CD14-positive monocyte (primary cell): ENCODE data around the gene TFR2. TPM values are rescaled to one million over a fixed set of nuclear protein-coding genes. Genes with fewer than 3 reads are reported as not detected.
A peak's percentile ranks its signal among the peaks of the same experiment; 100 is the strongest.

Experiments used
- DNase-seq, 3 donors: peaks; one replicate each; pipeline ENCODE4 v3.0.0-alpha.2; 2011 to 2022
- H2AFZ ChIP-seq: 2 replicates; pipeline ENCODE4 v1.6.0; 2012; ENCODE audit warnings: mild to moderate bottlenecking, low read depth, low read length, inconsistent platforms; ENCODE audit not compliant: insufficient read depth, poor library complexity, severe bottlenecking
- H3K27ac ChIP-seq, 2 donors: 1 replicate in 1 of 2; 2 replicates in 1 of 2; pipeline ENCODE4 v1.5.1; 2012 to 2013; ENCODE audit warnings: low read length in 2 of 2, control low read depth in 1 of 2, inconsistent platforms in 1 of 2, low read depth in 1 of 2, mild to moderate bottlenecking in 1 of 2
- H3K27me3 ChIP-seq, 2 donors: one replicate each; pipeline versions ENCODE4 v1.6.0 to v1.6.1; 2011 to 2013; ENCODE audit warnings: low read length in 2 of 2; ENCODE audit not compliant: control insufficient read depth in 2 of 2, insufficient read depth in 2 of 2
- H3K36me3 ChIP-seq, 2 donors: replicated peaks in 1 of 2; 1 replicate in 1 of 2; 2 replicates in 1 of 2; pipeline versions ENCODE4 v1.5.1 to v1.6.1; 2012 to 2013; ENCODE audit warnings: low read length in 2 of 2, control low read depth in 1 of 2, inconsistent platforms in 1 of 2, mild to moderate bottlenecking in 1 of 2; ENCODE audit not compliant: insufficient read depth in 2 of 2, control insufficient read depth in 1 of 2
- H3K4me1 ChIP-seq, 2 donors: 1 replicate in 1 of 2; 2 replicates in 1 of 2; pipeline versions ENCODE4 v1.5.1 to v1.6.1; 2012 to 2013; ENCODE audit warnings: low read length in 2 of 2, control low read depth in 1 of 2, inconsistent platforms in 1 of 2, mild to moderate bottlenecking in 1 of 2, moderate library complexity in 1 of 2; ENCODE audit not compliant: insufficient read depth in 2 of 2, control insufficient read depth in 1 of 2
- H3K4me2 ChIP-seq: replicated peaks from 2 replicates; pipeline ENCODE3; 2012; ENCODE audit warnings: low read length, moderate library complexity, mild to moderate bottlenecking; ENCODE audit not compliant: poor library complexity, severe bottlenecking; ENCODE audit errors: extremely low read depth
- H3K4me3 ChIP-seq, 3 experiments: fragments of 200-600 bp in 1 of 3; sonication (generic) in 1 of 3; replicated peaks in 1 of 3; 1 replicate in 2 of 3; 2 replicates in 1 of 3; pipeline ENCODE4 v1.5.1; 2011 to 2013; ENCODE audit warnings: low read length in 3 of 3, mild to moderate bottlenecking in 3 of 3, control low read depth in 2 of 3, low read depth in 2 of 3, inconsistent platforms in 1 of 3, moderate library complexity in 1 of 3
- H3K79me2 ChIP-seq: 2 replicates; pipeline ENCODE4 v1.6.0; 2012; ENCODE audit warnings: mild to moderate bottlenecking, control low read depth, inconsistent platforms, low read length, moderate library complexity; ENCODE audit not compliant: insufficient read depth
- H3K9ac ChIP-seq: 2 replicates; pipeline ENCODE4 v1.6.0; 2017; ENCODE audit warnings: low read length, mild to moderate bottlenecking; ENCODE audit not compliant: insufficient read depth, poor library complexity, severe bottlenecking
- H3K9me3 ChIP-seq, 2 donors: replicated peaks in 1 of 2; 1 replicate in 1 of 2; 2 replicates in 1 of 2; pipeline versions ENCODE4 v1.5.1 to v1.6.1; 2012 to 2013; ENCODE audit warnings: low read length in 2 of 2, control low read depth in 1 of 2; ENCODE audit not compliant: control insufficient read depth in 1 of 2, insufficient read depth in 1 of 2
- H4K20me1 ChIP-seq: 2 replicates; pipeline ENCODE4 v1.6.0; 2012; ENCODE audit warnings: mild to moderate bottlenecking, low read length, control low read depth, moderate library complexity; ENCODE audit not compliant: insufficient read depth
- H3K27ac Mint-ChIP-seq, 7 donors: one replicate each; pipeline ENCODE4 v1.8.0; 2020; ENCODE audit warnings: mild to moderate bottlenecking in 7 of 7, mixed read lengths in 7 of 7, moderate library complexity in 6 of 7, inconsistent platforms in 2 of 7
- H3K27me3 Mint-ChIP-seq, 3 donors: one replicate each; pipeline ENCODE4 v1.8.0; 2021 to 2022; ENCODE audit warnings: low read depth in 3 of 3, mild to moderate bottlenecking in 3 of 3, mixed read lengths in 3 of 3, moderate library complexity in 3 of 3, inconsistent platforms in 1 of 3
- H3K36me3 Mint-ChIP-seq, 2 donors: one replicate each; pipeline ENCODE4 v1.8.0; 2020; ENCODE audit warnings: mixed read lengths in 2 of 2, inconsistent platforms in 1 of 2, mild to moderate bottlenecking in 1 of 2
- H3K4me1 Mint-ChIP-seq: one replicate; pipeline ENCODE4 v1.8.0; 2020; ENCODE audit warnings: mild to moderate bottlenecking, mixed read lengths
- H3K4me3 Mint-ChIP-seq, 2 donors: one replicate each; pipeline ENCODE4 v1.8.0; 2020; ENCODE audit warnings: mild to moderate bottlenecking in 2 of 2, mixed read lengths in 2 of 2, moderate library complexity in 1 of 2
- H3K9me3 Mint-ChIP-seq, 7 donors: one replicate each; pipeline ENCODE4 v1.8.0; 2020 to 2022; ENCODE audit warnings: mixed read lengths in 7 of 7, mild to moderate bottlenecking in 6 of 7, moderate library complexity in 6 of 7, inconsistent platforms in 2 of 7
- WGBS: methylation state at CpG from one replicate; pipeline ENCODE4 v1.1.5; 2013; ENCODE audit warnings: missing lambda C conversion rate; ENCODE audit not compliant: insufficient coverage; 5-methylcytosine and 5-hydroxymethylcytosine counted together
- intact Hi-C, 2 donors: fragments of 100-400 bp; cut with micrococcal nuclease; formaldehyde crosslinking; loops; one replicate each; pipeline versions ENCODE4 v1.15.0 to v1.15.1; 2023
- polyA plus RNA-seq, 3 donors: library from polyadenylated mRNA; depleted of rRNA in 1 of 3; unstranded in 2 of 3; stranded (reverse) in 1 of 3; fragments of 300-500 nt in 2 of 3; fragments of >200 nt in 1 of 3; fragmentation: Illumina TruSeq in 2 of 3; gene quantifications; 1 replicate in 2 of 3; 2 replicates in 1 of 3; pipeline ENCODE4 v1.2.3, GENCODE V29; 2012 to 2021
- TF ChIP-seq, protein P1 (sequence below): fragments of 200-600 bp; IDR thresholded peaks from one replicate; pipeline ENCODE4 v1.8.0; 2022; ENCODE audit warnings: antibody characterized with exemption, mild to moderate bottlenecking

Gene TFR2
- polyA plus RNA-seq, 3 donors = 0.79 to 1.4 TPM; not detected in 1

DNA sequence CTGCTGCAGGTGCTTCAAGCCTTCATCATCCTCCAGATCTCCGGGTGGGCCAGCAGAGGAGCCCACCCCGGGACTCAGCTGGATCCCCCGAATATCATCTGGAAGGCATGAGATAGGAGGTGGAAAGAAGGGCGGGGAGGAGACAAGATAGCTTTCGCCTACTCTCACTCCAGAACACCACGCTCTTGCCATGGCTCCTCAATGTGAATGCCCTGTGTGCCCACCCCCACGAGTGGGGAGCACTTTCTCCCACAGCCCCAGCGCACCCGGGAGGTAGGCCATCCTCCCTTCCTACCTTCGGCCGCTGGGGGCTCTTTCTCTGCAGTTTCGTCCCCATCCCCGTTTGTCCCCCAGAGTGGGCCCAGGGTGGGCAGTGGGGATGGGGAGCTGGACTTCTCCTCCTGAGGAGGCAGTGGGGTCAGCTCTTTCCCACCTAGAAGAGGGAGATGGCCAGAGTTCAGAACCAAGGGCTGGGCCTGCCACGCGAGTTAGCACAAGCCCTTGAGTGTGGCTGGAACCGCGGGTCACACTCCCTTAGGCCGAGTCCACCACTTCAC lies 43.8 kb upstream of the TFR2 start:
- TF ChIP-seq, protein P1, sequence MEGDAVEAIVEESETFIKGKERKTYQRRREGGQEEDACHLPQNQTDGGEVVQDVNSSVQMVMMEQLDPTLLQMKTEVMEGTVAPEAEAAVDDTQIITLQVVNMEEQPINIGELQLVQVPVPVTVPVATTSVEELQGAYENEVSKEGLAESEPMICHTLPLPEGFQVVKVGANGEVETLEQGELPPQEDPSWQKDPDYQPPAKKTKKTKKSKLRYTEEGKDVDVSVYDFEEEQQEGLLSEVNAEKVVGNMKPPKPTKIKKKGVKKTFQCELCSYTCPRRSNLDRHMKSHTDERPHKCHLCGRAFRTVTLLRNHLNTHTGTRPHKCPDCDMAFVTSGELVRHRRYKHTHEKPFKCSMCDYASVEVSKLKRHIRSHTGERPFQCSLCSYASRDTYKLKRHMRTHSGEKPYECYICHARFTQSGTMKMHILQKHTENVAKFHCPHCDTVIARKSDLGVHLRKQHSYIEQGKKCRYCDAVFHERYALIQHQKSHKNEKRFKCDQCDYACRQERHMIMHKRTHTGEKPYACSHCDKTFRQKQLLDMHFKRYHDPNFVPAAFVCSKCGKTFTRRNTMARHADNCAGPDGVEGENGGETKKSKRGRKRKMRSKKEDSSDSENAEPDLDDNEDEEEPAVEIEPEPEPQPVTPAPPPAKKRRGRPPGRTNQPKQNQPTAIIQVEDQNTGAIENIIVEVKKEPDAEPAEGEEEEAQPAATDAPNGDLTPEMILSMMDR = no peak
- H3K4me1 ChIP-seq = peaks cover 8 to 10% of the 10 kb centered on the region in 2 donors
- H3K27ac ChIP-seq = no peak overlapping the region
- no peaks in the 10 kb centered on the region for H3K9me3 ChIP-seq
- 100% methylated on average over 7 of the region's 18 CpGs for WGBS
- Mint-ChIP-seq H3K36me3 (peaks cover 45 to 82% of the 10 kb centered on the region in 2 donors), H3K4me1 (peaks cover 8% of the 10 kb centered on the region), H3K4me3 (no peak overlapping the region), H3K9me3 (peaks cover 0 to 1% (median 0%) of the 10 kb centered on the region in 7 donors), H3K27me3 (no peaks in the 10 kb centered on the region), H3K27ac (peak overlapping the region in 1 of 7 donors; percentile 41)
- peaks cover 81 to 93% of the 10 kb centered on the region in 2 donors for H3K36me3 ChIP-seq
- no peak overlapping the region for H3K4me2 ChIP-seq
- intact Hi-C loops = no loop called here
- H4K20me1 ChIP-seq = peaks cover 99% of the 10 kb centered on the region
- H3K9ac ChIP-seq = no peak overlapping the region
- H3K27me3 ChIP-seq = no peaks in the 10 kb centered on the region
- DNase-seq = no peak
- H3K4me3 ChIP-seq = no peak overlapping the region
- no peak overlapping the region for H2AFZ ChIP-seq
- H3K79me2 ChIP-seq = peaks cover 25% of the 10 kb centered on the region

DNA sequence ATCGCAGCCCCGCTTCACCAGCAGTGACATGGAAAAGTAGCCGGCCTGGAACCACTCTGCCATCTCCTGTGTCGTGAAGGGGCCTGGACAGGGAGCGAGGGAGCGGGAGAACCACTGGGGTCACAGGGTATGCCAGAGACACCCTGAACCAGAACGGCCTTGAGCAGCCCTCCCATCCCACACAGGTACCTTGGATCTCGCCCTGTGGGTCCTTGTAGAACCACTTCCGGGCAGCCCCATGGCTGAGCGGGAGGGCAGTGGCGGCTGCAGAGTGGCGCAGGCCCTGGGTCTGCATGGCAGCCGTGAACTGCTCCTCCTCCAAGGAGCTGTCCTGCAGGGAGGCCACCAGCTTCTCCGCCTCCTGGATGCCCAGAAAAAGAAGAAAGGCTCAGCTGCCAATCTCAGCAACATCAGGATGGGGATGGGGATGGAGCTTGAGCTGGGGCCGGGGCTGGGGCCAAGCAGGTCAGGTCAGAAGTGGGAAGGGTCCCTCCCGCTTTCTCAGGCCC lies 43.2 kb upstream of the TFR2 start:
- Histone ChIP-seq H3K27me3 (no peaks in the 10 kb centered on the region), H3K36me3 (peaks cover 85 to 88% of the 10 kb centered on the region in 2 donors), H3K4me1 (peaks cover 13 to 15% of the 10 kb centered on the region in 2 donors), H2AFZ (no peak overlapping the region), H3K9me3 (no peaks in the 10 kb centered on the region), H3K27ac (no peak overlapping the region), H3K4me3 (no peak overlapping the region), H4K20me1 (peaks cover 99% of the 10 kb centered on the region), H3K9ac (no peak overlapping the region), H3K79me2 (peaks cover 19% of the 10 kb centered on the region), H3K4me2 (no peak overlapping the region)
- peaks cover 48 to 88% of the 10 kb centered on the region in 2 donors for H3K36me3 Mint-ChIP-seq
- intact Hi-C loops = no loop called here
- 96% methylated on average over 13 of the region's 16 CpGs for WGBS
- no peaks in the 10 kb centered on the region for H3K27me3 Mint-ChIP-seq
- peaks cover 0 to 1% (median 0%) of the 10 kb centered on the region in 7 donors for H3K9me3 Mint-ChIP-seq
- H3K27ac Mint-ChIP-seq = no peak overlapping the region
- no peak for DNase-seq
- H3K4me3 Mint-ChIP-seq = no peak overlapping the region
- TF ChIP-seq, protein P1 = no peak
- peaks cover 13% of the 10 kb centered on the region for H3K4me1 Mint-ChIP-seq
